ENCODE measurements around the gene CALB2. TPM values are rescaled to one million over a fixed set of nuclear protein-coding genes. Genes with fewer than 3 reads are reported as not detected.

CALB2 gene
- total RNA-seq, 6 experiments from 2014 or later, result not detected

DNA sequence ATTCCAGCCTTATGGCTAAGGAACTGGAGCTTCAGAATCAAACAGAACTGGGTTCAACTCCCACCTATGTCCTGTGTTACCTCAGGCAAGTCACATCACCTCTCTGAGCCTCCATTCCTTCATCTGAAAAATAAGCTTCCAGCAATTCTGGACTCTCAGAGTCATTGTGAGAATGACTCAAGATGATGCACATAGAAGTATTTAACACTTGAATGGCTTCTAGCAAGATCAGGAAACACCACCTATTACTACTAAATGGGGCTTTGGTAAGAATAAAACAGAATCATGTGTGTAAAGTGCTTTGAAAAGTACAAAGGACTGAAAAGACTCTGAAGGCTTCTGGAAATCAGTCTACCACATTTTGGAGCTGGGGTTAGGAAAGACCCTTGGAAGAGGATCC, 30.8 kb upstream of the CALB2 start:
- H3K9me3 ChIP-seq, result no peaks in the 10 kb centered on the region
- H3K27ac ChIP-seq, result no peak overlapping the region
- DNase-seq (no peak), ATAC-seq (no peak)
- intact Hi-C loops (cut with DNase I), result no loop called here
- no peaks in the 10 kb centered on the region for H3K4me1 ChIP-seq
- H3K4me3 ChIP-seq, result no peak overlapping the region
- no peaks in the 10 kb centered on the region for H3K27me3 ChIP-seq
- no peak for TF ChIP-seq POLR2A (IDR thresholded peaks at IDR 0.05)
- TF ChIP-seq, protein P1, sequence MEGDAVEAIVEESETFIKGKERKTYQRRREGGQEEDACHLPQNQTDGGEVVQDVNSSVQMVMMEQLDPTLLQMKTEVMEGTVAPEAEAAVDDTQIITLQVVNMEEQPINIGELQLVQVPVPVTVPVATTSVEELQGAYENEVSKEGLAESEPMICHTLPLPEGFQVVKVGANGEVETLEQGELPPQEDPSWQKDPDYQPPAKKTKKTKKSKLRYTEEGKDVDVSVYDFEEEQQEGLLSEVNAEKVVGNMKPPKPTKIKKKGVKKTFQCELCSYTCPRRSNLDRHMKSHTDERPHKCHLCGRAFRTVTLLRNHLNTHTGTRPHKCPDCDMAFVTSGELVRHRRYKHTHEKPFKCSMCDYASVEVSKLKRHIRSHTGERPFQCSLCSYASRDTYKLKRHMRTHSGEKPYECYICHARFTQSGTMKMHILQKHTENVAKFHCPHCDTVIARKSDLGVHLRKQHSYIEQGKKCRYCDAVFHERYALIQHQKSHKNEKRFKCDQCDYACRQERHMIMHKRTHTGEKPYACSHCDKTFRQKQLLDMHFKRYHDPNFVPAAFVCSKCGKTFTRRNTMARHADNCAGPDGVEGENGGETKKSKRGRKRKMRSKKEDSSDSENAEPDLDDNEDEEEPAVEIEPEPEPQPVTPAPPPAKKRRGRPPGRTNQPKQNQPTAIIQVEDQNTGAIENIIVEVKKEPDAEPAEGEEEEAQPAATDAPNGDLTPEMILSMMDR (IDR thresholded peaks at IDR 0.05), result no peak
- H3K36me3 ChIP-seq, result no peaks in the 10 kb centered on the region

DNA sequence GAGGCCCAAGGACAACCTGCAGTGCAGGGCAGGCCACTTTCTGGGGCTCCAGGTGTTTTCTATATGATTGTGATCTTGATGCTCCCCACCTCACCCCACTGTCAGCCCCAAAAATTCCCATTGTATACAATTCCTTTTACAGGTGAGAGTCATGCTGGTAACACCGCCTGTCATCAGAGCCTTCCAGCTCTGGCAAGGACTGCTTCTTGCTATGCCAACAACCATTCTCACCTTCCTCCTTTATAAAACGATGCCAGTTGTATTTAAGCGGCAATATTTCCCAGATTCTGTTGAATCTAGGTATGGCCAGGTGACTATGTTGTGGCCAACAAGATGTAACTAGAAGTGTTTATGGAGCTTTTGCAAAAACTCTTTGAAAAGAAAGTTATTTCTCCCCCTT, 30.4 kb upstream of the CALB2 start:
- Histone ChIP-seq H3K36me3 (no peaks in the 10 kb centered on the region), H3K4me3 (no peak overlapping the region), H3K9me3 (no peaks in the 10 kb centered on the region), H3K27ac (no peak overlapping the region), H3K27me3 (no peaks in the 10 kb centered on the region), H3K4me1 (no peaks in the 10 kb centered on the region)
- no peak for TF ChIP-seq POLR2A (IDR thresholded peaks at IDR 0.05)
- TF ChIP-seq, protein P1 (IDR thresholded peaks at IDR 0.05), result no peak
- DNase-seq (no peak), ATAC-seq (no peak)
- WGBS (ENCODE audit: insufficient coverage, low coverage, low lambda C conversion rate, missing lambda C conversion rate), result 71% methylated on average over 3 of the region's 3 CpGs
- intact Hi-C loops (cut with DNase I), result no loop called here

DNA sequence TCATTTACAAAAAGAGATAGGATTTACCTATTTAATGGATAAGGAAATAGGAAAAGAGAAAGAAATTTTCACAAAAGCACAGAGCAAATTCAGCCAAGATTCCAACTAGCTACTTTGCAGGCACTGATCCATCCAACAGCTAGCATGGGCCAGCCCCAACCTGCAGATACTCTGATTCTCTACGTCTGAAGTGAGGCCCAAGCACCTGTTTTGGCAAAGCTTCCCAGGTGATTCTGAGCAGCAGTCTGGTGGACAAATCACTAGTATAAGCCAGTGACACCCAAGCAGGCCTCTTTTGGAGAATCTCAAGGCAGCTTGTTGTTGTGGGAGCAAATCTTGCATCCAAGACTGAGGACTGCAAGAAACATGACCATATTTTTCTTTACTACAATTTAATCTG, 20.9 kb upstream of the CALB2 start:
- no peak for ATAC-seq
- no peak for DNase-seq
- no peaks in the 10 kb centered on the region for H3K9me3 ChIP-seq
- no peak overlapping the region for H3K4me3 ChIP-seq
- H3K36me3 ChIP-seq, result no peaks in the 10 kb centered on the region
- no peak overlapping the region for H3K27ac ChIP-seq
- no peaks in the 10 kb centered on the region for H3K27me3 ChIP-seq
- intact Hi-C loops (cut with DNase I), result no loop called here
- 33% methylated on average over 1 of the region's 1 CpG for WGBS (ENCODE audit: insufficient coverage, low coverage, low lambda C conversion rate, missing lambda C conversion rate)
- TF ChIP-seq, protein P1 (IDR thresholded peaks at IDR 0.05), result no peak
- TF ChIP-seq POLR2A (IDR thresholded peaks at IDR 0.05), result no peak
- no peaks in the 10 kb centered on the region for H3K4me1 ChIP-seq

DNA sequence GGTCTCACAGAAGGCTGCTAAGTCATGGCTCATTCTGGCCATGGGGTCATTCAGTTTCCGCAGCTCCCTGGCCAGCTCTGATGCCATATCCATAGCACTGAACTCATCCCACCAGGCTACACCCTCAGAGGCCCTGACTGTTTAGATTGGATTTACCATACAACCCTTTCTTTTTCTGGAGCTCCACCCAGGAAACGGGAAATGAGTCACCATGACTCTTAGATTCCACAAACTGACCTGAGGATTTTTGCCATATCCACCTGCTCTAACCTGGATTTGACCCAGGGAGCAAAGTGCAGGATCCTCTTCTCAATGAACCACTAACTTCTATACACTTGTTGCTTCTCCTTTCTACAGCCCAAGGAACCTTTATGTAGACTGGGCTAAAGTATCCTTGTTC, 20.3 kb upstream of the CALB2 start:
- TF ChIP-seq POLR2A (IDR thresholded peaks at IDR 0.05), result no peak
- TF ChIP-seq, protein P1 (IDR thresholded peaks at IDR 0.05), result no peak
- no peak overlapping the region for H3K4me3 ChIP-seq
- ATAC-seq (peak in 1 of 4 donors; percentile 64), DNase-seq (no peak)
- H3K4me1 ChIP-seq, result no peaks in the 10 kb centered on the region
- no peaks in the 10 kb centered on the region for H3K27me3 ChIP-seq
- 56% methylated on average over 1 of the region's 2 CpGs for WGBS (ENCODE audit: insufficient coverage, low coverage, low lambda C conversion rate, missing lambda C conversion rate)
- H3K36me3 ChIP-seq, result no peaks in the 10 kb centered on the region
- no peak overlapping the region for H3K27ac ChIP-seq
- H3K9me3 ChIP-seq, result no peaks in the 10 kb centered on the region
- intact Hi-C loops (cut with DNase I), result no loop called here

DNA sequence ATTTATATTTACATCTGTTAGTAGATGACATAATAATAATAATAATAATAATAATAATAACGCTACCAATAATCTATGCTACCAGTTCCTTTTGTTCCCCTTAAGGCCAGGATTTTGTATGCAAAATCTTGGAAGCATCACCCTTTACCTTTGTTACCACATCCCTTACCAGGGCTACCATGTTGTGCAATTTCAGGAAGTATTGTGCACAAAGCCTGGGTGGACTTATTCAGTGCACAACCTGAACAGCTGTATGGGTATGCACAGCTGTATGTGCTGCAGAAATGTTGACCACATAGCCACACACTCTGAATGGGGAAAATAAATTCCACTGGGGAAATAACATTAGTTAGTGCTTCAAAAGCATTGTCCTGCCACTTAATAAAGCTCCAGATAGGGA, 19.9 kb upstream of the CALB2 start:
- intact Hi-C loops (cut with DNase I), result no loop called here
- Histone ChIP-seq H3K36me3 (no peaks in the 10 kb centered on the region), H3K4me3 (no peak overlapping the region), H3K27me3 (no peaks in the 10 kb centered on the region), H3K9me3 (no peaks in the 10 kb centered on the region), H3K27ac (no peak overlapping the region), H3K4me1 (no peaks in the 10 kb centered on the region)
- 78% methylated on average over 1 of the region's 1 CpG for WGBS (ENCODE audit: insufficient coverage, low coverage, low lambda C conversion rate, missing lambda C conversion rate)
- no peak for TF ChIP-seq POLR2A (IDR thresholded peaks at IDR 0.05)
- TF ChIP-seq, protein P1 (IDR thresholded peaks at IDR 0.05), result no peak
- DNase-seq (no peak), ATAC-seq (no peak)

All from right lobe of liver (tissue), 6 donors.